Activated naive CD4-positive, alpha-beta T cell treated with Interleukin-2 at 50 U/mL for 16 hours (primary cell): Measurements from ENCODE around the gene CASP4.
"Not testable (repeated sequence)": the region's sequence is repeated elsewhere in the genome, so short reads cannot be mapped to it uniquely, and the experiment has no call there.

Source experiments
- DNase-seq: peaks from one replicate; pipeline ENCODE4 v3.0.0-alpha.2; 2020

Gene CASP4

DNA sequence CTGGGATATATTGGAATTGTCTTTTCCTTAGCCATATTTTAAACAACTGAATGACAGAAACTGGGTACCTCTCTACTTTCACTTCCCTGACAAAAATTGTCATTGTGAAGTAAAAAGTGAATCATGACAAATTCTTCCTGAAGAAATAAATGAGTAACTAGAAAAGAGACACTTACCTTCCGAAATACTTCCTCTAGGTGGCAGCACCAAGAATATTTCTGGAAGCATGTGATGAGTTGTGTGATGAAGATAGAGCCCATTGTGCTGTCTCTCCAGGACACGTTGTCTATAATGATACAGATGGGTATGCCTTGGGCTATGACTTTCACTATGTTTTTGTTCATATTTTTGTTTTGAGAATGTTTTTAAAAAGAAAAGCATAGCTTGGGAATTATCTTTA is 21.5 kb downstream of the CASP4 start:
- DNase-seq: no peak

DNA sequence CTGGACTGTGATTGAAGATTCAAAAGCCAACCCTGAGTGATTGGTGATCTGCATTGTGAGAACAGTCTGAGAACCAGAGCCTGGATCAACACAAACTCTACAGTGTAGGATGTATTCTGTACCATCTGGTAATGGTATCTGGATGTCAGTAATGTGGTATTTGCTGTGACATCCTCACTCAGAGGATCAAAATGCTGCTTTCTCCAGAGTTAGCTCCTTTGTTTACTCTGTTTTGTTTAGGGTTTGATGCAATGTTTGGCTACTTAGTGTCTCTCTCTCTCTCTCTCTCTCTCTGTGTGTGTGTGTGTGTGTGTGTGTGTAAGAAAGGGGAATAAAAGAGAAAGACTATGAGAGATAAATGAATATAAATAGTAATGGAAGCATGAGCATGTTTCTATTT is 24.3 kb downstream of the CASP4 start:
- no peak for DNase-seq

DNA sequence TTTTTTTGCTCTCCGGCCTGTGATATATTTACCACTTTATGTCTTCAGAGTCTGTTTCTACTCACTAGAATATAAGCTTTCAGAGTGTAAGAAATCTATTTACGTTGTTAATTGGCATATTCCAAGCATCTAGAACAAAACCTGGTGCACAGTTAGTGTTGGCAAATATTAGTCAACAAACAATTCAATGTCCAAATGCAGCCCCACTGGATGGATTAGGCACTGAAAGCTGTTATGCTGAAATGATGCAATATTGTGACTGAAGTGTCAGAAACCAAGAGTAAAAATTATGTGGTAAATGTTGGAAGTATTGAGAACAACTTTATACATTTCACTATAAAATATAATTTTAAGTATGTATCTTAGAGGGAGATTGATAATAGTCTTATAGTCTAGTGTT is 24.8 kb downstream of the CASP4 start:
- no peak for DNase-seq

DNA sequence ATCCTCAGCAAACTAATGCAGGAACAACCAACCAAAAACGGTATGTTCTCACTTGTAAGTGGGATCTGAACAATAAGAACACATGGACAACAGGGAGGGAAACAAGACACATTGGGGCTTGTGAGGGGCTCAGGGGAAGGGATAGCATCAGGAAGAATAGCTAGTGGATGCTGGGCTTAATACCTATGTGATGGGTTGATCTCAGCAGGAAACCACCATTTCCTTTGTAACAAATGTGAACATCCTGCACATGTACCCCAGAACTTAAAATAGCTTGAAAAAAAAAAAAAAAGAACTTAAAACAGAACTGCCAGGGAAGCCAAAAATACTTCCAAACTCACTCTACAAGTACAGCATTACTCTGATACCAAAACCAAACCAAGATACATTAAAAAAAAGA is 33.8 kb downstream of the CASP4 start:
- DNase-seq: no peak

DNA sequence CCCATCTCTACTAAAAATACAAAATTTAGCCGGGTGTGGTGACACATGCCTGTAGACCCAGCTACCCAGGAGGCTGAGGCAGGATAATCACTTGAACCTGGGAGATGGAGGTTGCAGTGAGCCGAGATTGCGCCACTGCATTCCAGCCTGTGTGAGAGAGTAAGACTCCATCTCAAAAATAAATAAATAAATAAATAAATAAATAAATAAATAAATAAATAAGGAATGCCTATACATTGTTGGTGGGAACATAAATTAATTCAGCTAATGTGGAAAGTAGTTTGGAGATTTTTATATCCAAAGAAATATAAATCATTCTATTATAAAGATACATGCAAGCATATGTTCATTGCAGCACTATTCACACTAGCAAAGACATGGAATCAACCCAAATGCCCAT is 34.3 kb downstream of the CASP4 start:
- not testable (repeated sequence) for DNase-seq

DNA sequence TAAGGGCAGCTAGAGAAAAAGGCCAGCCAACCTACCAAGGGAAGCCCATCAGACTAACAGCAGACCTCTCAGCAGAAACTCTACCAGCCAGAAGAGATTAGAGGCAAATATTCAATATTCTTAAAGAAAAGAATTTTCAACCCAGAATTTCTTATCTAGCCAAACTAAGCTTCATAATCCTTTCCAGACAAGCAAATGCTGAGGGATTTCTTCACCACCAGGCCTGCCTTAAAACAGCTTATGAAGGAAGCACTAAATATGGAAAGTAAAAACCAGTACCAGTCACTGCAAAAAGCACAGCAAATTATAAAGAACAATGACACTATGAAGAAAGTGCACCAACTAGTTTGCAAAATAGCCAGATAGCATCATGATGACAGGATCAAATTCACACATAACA is 39.6 kb downstream of the CASP4 start:
- no peak for DNase-seq

DNA sequence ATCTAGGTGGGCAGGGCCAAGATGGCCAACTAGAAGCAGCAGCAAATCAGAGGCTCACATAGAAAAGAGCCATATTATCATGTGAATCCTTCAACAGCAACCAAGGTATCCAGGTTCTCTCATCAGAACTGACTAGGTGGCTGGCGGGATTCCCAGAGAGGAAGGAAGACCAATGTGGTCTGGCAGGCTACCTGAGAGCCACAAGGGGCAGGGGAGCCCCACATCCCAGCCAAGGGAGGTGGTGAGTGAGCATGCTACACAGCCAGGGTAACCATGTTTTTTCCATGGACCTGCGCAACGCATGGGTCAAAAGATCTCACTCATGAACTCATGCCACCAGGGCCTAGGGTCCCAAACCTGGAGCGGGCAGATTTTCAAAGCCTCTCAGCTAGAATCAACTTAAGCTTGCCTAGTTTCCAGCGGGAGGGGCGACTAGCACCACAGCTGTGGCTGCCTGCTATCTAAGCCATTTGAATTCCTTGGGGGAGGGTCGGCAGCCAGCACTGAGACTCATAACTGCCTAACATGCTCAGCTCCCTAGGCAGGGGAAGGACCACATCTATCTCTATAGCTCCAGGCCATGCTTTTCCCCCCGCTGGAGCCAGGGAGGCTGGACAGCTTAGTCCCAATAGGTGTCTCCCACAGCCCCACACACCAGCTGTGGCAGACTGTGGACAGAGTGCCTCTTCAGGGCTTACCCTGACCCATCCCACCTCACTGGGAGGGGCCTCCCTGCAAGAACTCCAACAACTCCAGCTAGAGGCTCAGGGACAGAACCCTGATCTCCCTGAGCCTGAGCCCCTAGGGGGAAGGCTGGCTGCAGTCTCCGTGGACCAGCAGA is 41.4 kb downstream of the CASP4 start:
- no peak for DNase-seq

DNA sequence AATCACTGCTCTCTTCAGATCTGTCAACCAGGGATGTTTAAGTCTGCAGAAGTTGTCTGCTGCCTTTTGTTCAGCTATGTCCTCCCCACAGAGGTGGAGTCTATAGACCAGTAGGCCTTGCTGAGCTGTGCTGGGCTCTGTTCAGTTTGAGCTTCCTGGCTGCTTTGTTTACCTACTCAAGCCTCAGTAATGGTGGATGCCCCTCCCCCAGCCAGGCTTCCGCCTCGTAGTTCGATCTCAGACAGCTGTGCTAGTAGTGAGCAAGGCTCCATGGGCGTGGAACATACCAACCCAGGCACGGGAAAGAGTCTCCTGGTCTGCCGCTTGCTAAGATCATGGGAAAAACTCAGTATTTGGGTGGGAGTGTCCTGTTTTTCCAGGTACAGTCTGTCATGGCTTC is 42.5 kb downstream of the CASP4 start:
- DNase-seq: no peak

DNA sequence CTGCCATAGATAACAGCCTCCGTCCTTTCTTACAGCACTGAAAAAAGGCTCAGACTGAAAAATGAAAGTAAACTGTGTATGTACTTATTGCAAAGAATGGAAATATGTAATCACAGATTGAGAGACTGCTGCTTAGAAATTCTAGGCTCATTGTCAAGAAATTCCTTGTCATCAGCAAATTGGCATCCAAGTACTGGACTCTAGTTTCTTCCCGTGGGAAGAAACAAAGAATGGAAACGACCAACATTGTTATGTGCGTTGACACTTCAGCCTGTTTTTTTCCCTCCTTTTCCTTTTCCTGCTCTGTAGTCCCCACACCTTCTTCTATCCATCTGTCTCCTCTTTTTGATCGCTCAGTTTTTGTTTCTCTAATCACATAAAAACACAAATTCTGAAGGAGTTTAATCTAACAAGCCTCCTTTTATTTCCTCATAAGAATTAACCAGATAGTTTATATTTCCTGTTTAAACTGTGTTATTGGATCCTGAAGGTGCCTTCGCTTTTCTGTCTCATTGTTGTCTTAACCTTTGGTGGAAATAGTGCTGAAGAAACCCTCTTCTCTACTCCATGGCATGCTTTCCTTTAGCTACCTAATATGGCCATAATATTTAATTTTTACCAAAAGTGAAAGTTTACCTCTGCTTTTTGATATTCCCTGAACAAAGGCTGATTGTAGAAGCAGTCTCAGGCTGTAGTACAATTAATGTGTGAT is 50.1 kb downstream of the CASP4 start:
- no peak for DNase-seq

DNA sequence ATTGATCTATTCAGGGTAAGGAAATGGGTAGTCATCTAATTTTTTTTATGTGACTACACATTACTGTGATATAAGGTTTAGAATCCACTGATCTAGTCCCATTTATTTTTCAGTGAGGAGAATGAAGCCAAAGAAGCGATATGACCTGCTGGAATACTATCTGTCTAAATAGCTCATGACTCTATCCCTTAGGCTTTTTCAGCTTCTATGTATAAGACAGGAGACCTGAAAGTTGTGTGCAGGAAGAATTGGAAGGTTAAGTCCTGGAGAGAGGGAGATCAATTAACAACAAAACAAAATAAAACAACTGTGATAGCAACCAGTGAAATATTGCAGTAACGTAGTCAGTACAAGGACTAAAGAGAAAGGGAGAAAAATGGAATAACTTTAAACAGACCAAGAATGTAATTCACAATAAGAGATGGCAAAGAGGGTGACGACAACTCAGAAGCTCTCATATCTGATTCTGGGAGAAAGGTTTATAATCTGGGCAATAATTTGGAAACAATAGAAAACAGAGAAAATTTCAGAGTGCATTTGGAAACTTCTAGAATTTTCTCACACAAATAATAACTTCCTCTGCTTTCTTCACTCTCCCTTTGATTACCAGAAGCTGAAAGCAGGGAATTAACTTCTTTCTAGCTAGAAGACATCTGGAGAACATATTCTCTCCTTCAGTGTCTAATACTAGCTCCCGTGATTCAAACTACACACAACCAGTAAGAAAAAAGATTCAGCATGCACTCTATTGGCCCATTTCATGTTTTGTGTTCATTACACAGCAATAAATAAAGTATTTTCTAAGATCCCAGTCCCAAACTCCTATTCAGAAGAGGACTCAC is 50.9 kb downstream of the CASP4 start:
- no peak for DNase-seq

DNA sequence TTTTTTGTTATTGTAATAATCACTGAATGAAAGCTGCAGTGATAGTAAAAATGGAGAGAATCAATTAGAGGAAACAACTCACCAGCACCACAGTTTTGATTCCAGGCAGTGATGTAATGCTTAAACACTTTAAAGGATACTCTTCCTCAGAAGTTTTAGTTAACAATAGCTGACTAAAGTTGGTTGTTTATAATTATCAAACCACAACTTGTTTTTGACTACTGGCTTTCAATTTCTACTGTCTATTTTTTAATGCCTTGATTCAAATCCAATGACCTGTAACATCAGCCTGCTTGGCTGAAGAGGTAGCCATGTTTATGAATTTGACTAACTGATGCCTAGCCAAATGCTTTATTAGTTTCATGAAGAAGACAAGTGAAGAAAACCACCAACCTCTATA is 51.9 kb downstream of the CASP4 start:
- no peak for DNase-seq

DNA sequence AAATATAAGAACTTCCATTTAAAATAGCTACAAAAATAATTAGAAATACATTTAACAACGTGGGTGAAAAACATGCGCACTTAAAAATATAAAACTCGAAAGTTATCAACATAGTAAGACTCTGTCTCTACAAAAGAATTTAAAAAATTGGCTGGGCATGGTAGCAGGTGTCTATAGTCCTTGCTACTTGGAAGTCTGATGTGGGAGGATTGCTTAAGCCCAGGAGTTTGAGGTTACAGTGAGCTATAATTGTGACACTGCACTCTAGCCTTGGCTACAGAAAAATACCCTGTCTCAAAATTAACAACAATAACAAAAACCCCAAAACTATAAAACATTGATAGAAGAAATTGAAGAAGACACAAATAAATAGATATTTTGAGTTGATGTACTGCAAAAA is 56.3 kb downstream of the CASP4 start:
- DNase-seq: no peak

DNA sequence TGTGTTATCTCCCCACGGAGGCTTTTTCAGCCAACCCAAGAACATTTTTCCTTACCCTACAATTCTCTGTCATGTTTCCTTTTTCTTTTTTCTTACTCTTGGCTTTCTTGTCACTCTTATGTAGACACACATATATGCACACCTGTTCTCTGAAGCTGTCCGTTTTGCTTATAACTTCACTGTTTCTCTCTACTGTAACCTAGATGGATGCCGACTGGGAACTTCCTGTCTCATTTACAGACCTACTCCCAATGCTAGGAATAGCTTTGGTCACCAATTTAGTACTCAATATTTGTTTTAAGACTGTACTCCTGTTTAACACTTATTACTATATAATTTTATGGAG is 60.2 kb downstream of the CASP4 start:
- DNase-seq: no peak

DNA sequence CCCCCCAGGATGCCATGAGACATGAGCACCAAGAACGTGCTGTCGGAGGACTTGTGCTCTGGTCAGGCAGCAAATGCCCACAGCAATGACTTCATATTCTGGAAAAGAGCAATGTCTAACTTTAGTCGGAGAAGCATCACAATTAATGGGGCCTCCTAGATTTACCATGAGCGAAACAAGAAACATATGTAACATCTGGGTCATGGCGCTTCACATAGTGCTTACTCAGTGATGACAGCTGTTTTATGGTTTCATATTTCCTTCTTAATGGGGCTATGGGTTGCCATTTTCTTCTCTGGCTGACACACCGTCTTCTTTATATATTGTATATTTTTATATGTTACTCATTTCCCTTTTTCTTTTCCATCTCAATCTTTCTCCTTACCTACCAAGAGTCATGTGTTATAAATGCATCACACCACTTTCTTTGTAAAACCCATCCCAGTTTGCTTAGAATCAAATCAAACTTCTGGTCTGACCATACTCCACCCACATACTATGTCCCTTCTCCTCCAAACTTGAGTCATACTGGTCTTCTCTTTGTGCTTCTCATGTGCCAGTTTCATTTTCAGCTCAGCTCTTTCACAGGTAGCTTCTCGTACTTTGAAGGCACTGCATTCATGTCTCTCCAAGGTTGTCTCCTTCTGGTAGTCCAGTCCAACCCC is 60.7 kb downstream of the CASP4 start:
- no peak for DNase-seq

DNA sequence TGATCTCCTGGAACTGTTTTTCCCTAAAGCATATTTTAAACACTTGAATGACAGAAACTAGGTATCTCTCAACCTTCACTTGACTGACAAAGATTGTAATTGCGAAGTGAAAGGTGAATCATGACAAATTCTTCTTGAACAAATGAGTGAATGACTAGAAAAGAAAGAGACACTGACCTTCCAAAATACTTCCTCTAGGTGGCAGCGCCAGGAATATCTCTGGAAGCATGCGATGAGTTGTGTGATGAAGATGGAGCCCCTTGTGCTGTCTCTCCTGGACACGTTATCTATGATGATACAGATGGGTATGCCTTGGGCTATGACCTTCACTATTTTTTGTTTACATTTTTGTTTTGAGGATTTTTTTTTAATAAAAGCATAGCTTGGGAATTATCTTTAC is 63.1 kb downstream of the CASP4 start:
- DNase-seq: no peak

DNA sequence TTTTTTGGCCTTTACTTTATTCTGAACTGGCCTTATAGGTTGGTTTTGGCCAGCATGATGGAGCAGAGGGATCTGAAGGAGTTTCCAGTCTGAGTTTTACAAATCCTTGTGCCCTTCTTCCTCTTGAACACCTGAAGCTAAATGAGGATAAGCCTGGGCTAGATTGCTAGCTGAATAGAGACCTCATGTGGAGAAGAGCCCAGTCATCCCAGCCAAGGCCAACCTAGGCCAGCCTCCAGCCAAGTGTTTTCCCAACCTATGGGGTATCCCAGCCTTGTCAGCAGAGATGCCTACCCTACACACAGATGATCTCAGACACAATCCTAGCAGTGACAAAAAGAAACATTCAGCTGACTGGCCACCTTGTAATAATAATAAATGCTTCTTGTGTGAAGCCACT is 69.1 kb downstream of the CASP4 start:
- DNase-seq: no peak

DNA sequence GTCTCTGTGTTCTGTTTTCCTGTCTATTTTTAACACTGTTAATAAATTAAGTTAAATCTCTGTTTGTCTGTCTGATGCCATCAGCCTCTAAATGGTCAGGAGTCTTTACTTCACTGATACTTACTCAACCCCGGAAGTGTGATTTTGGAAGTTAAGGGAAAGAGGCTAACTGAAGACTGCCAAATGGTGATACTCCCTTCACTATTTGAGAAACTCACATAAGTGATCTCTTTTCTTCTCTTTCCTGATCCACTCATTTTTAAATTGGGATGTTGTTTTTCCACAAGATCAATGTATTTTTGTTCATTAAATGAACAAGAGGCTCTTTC is 69.7 kb downstream of the CASP4 start:
- DNase-seq: no peak

DNA sequence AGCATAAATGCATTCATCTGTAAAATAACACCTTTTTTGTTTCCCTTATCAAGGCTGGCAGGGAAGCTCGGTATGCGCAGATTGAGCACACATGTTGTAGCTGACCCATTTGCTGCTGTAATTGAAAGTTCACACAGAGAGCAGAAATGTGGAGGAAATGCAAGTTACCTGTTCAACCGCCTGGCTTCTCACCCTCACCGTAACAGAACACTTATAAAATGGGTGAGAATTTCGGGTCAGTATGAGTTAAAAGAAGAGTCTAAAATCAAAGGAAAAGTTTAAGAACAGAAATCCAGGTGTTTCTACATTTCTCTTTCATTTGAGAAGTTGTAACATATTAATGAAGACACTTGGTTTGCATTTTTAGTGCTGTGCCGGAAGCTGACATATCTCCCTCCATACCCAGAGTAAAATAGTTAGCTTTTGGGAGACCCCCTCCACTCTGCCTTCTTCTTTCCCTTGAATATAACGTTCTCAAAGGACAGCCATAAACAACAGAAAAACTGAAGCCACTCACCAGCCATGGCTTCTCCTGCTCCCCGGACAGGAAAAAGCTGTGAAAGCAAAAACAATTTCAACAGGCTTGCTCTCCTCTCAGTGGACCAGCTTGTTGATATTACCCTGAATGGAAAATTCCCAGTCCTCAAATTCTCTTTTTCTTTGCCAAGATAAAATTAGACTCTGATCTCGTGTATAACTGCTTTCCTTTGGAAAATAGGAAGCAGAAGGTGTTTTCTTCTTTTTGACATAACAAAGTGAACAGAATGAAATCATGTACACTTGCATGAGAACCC is 70.3 kb downstream of the CASP4 start, which contains the start of gene CASP12:
Gene CASP12, minus strand, starts transcription at position 570 of the 794 bp plus-strand sequence.
- DNase-seq: no peak

DNA sequence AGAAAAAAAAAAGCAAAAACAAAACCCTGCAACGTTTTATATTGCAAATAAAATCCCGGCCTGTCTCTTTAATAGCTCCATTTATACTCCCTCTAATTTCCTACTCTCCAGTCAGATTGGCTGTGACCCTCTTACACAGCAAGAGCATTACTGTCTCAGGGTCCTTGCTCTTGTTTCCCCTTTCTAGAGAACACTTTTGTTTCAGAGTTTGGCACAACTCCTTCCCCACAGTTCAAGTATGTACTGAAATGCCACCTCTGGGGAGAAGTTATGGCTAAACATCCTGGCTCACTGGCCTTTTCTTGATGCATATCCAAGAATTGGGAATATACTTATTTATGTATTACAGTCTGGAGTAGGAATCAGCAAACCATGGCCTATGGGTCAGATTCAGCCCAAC is 72.7 kb downstream of the CASP4 start:
- DNase-seq: no peak

DNA sequence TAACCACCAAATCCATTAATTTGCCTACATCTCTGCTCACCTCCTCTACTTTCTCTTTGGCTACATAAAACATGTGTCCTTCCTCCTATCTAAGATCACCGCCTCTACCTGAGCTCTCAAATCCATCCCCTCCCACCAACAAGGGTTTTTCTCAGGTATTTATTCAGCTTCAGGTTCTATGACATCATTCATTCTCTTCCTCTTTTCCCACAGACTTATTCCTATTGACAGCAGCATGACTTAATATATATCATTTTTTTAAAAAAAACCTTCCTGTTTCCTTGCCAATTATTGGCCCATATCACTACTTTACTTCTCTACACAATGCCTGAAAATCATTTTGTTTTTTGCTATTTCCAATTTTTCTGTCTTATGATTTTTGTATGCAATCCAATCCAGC is 74.5 kb downstream of the CASP4 start:
- no peak for DNase-seq
